Stimulated activated CD4-positive, alpha-beta T cell treated with anti-CD3 and anti-CD28 coated beads, Interleukin-12 subunit alpha, Interleukin-12 subunit beta, amount 100 ng/mL, for 4 hours (primary cell): ENCODE results near the gene NSD2.
"Not testable (repeated sequence)": the region's sequence is repeated elsewhere in the genome, so short reads cannot be mapped to it uniquely, and the experiment has no call there.

Experiments used
- DNase-seq: peaks from one replicate; pipeline ENCODE4 v3.0.0-alpha.2; 2020

Gene NSD2

GRCh38 chr4:1842339-1842895 is 28.8 kb upstream of the NSD2 start:
- DNase-seq, result no peak

- no peak for DNase-seq
These were observed 28.2 kb upstream of the NSD2 start for GRCh38 chr4:1842993-1843448.

GRCh38 chr4:1843852-1844251 is 27.3 kb upstream of the NSD2 start:
- no peak for DNase-seq

GRCh38 chr4:1844618-1845017 is 26.6 kb upstream of the NSD2 start:
- not testable (repeated sequence) for DNase-seq

- no peak for DNase-seq
These were observed 24.6 kb upstream of the NSD2 start for GRCh38 chr4:1846580-1846979.

GRCh38 chr4:1850276-1850675 is 20.9 kb upstream of the NSD2 start:
- DNase-seq, result no peak

- no peak for DNase-seq
These were observed 20.0 kb upstream of the NSD2 start for GRCh38 chr4:1851160-1851559.

GRCh38 chr4:1851575-1852410 is 19.4 kb upstream of the NSD2 start:
- DNase-seq, result no peak

GRCh38 chr4:1852904-1853623 is 18.1 kb upstream of the NSD2 start:
- no peak for DNase-seq

GRCh38 chr4:1854752-1855151 is 16.4 kb upstream of the NSD2 start:
- DNase-seq, result no peak

GRCh38 chr4:1855333-1856070 is 15.7 kb upstream of the NSD2 start:
- peak; percentile 10 for DNase-seq

- DNase-seq, result peak; percentile 93
These were observed 14.9 kb upstream of the NSD2 start, which contains the start of gene LETM1 for GRCh38 chr4:1856071-1856942. Gene LETM1, minus strand, starts transcription at chr4:1856156. Its CDS starts 206 bp downstream, at chr4:1855950.

GRCh38 chr4:1856943-1857699 is 14.1 kb upstream of the NSD2 start:
- no peak for DNase-seq

- no peak for DNase-seq
These were observed 13.3 kb upstream of the NSD2 start for GRCh38 chr4:1857931-1858330.

GRCh38 chr4:1859389-1859753 is 11.8 kb upstream of the NSD2 start:
- no peak for DNase-seq

GRCh38 chr4:1862055-1862911 is 8.9 kb upstream of the NSD2 start:
- DNase-seq, result peak; percentile 23

- no peak for DNase-seq
These were observed 8.3 kb upstream of the NSD2 start for GRCh38 chr4:1862961-1863296.

GRCh38 chr4:1863297-1864033 is 7.7 kb upstream of the NSD2 start:
- DNase-seq, result no peak
